Upper lobe of left lung (tissue), 4 donors: ENCODE results near the gene RAP1A.

Experiments used
- CTCF ChIP-seq, 6 experiments: fragments of 450-650 bp in 4 of 6; fragments of 200-600 bp in 2 of 6; sonication (generic) in 2 of 6; IDR thresholded peaks; one replicate each; pipeline ENCODE4 v1.5.1; 2016 to 2019; ENCODE audit warnings: antibody characterized with exemption in 6 of 6
- POLR2A ChIP-seq, 4 donors: fragments of 450-650 bp; IDR thresholded peaks; one replicate each; pipeline ENCODE4 v1.5.1; 2016 to 2017; ENCODE audit warnings: antibody characterized with exemption in 4 of 4, mild to moderate bottlenecking in 2 of 4
- POLR2AphosphoS5 ChIP-seq, 2 donors: sonication (generic); formaldehyde crosslinking; IDR thresholded peaks; one replicate each; pipeline ENCODE4 v1.5.1; 2017; ENCODE audit warnings: antibody characterized with exemption in 2 of 2

DNA sequence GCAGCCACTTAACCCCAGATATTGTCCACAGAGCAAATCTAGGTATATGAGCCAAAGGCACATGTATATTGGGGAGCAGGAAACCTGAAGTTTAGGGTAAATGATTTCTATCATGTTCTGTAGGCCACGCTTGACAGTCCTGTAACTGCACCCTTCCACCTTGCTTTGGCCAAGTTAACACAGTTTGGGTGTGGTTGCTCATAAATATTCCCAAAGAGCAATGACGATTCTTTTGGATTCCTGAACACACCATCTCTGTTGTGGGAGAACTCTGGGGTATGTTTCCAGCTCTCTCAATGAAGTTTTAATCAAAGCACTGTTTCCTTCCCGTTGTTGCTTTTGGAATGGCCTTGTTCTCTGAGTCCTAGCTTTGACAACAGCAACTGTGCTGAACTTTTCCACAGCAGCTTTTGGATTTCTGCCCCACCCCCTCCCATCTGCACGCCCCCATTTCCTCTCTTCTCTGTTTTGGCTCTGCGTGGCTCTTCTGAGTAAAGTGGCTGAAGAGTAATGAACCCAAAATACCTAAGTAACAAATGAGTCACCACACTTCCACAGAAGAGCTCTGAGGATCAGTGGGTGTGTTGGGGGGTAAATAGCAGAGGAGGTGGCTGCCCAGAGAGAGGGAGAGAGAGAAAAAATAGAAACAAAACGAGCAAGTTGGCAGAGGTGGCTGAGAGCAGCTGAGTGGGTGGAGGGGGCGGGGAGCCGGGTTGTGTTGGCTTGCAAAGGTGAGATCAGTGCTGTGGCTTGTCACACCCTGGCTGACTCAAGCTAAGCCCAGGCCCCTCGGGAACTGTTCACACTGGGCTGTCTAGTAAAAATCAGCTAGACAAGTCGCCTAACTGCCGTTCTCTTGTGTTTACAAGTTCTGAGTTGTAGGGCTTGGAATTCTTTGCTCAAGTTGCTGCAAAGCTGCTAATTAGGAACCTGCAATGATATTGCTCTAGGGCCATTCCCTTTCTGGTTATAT is 26.9 kb upstream of the RAP1A start:
- TF ChIP-seq POLR2A (IDR thresholded peaks at IDR 0.05) (no peak), CTCF (IDR thresholded peaks at IDR 0.05) (no peak), POLR2AphosphoS5 (IDR thresholded peaks at IDR 0.05) (peak; percentile 38 to 51)
